HEK293 (cell line): ENCODE results near the gene SLC19A1.
A peak's percentile ranks its signal among the peaks of the same experiment; 100 is the strongest.

ENCODE experiments used
- CTCF ChIA-PET: fragments of 350-600 bp; formaldehyde crosslinking; extraction: SDS; loops from one replicate; lab custom pipeline; 2021; ENCODE audit warnings: antibody characterized with exemption; lab: Yijun Ruan, JAX
- POLR2A ChIA-PET: fragments of 300-600 bp; formaldehyde crosslinking; extraction: SDS; loops from one replicate; lab custom pipeline; 2020; ENCODE audit warnings: antibody characterized with exemption, inconsistent platforms; lab: Yijun Ruan, JAX
- H3K27ac ChIP-seq: fragments of 200-500 bp; sonication (Bioruptor generic); 2 replicates; pipeline ENCODE4 v1.5.1; 2014; ENCODE audit warnings: low read depth, low read length, control low read depth, inconsistent platforms; ENCODE audit errors: extremely low read depth
- H3K36me3 ChIP-seq, 2 experiments: fragments of 200-500 bp in 1 of 2; sonication (Bioruptor generic) in 1 of 2; 1 replicate in 1 of 2; 2 replicates in 1 of 2; pipeline ENCODE4 v1.5.1; 2014 to 2017; ENCODE audit warnings: inconsistent platforms in 2 of 2, low read length in 2 of 2; ENCODE audit not compliant: control insufficient read depth in 2 of 2, insufficient read depth in 1 of 2
- H3K4me1 ChIP-seq: fragments of 200-500 bp; sonication (Bioruptor generic); 2 replicates; pipeline ENCODE4 v1.5.1; 2014; ENCODE audit warnings: mild to moderate bottlenecking, low read length, inconsistent platforms; ENCODE audit not compliant: control insufficient read depth, insufficient read depth
- H3K4me3 ChIP-seq: 2 replicates; pipeline ENCODE4 v1.5.1; 2011; ENCODE audit warnings: low read depth, mild to moderate bottlenecking, control low read depth, low read length, moderate library complexity
- H3K9me3 ChIP-seq: fragments of 200-500 bp; sonication (Bioruptor generic); 2 replicates; pipeline ENCODE4 v1.5.1; 2014; ENCODE audit warnings: low read depth, low read length, inconsistent platforms; ENCODE audit not compliant: control insufficient read depth, insufficient read depth
- HOXA7 ChIP-seq: sonication (generic); formaldehyde crosslinking; IDR thresholded peaks from 2 replicates; pipeline ENCODE4 v1.8.1; 2022; ENCODE audit warnings: missing genetic modification reagents, borderline replicate concordance
- HOXC10 ChIP-seq: sonication (generic); formaldehyde crosslinking; IDR thresholded peaks from 2 replicates; pipeline ENCODE4 v1.8.1; 2023; ENCODE audit warnings: mild to moderate bottlenecking, missing genetic modification reagents
- HOXD13 ChIP-seq: sonication (generic); formaldehyde crosslinking; IDR thresholded peaks from 2 replicates; pipeline ENCODE4 v1.8.0; 2022; ENCODE audit warnings: missing genetic modification reagents, borderline replicate concordance
- IKZF3 ChIP-seq: fragments of 450-650 bp; IDR thresholded peaks from 2 replicates; pipeline ENCODE4 v1.5.0; 2018; ENCODE audit warnings: missing biosample characterization, mild to moderate bottlenecking, missing genetic modification characterization, moderate library complexity
- KLF7 ChIP-seq: fragments of 450-650 bp; formaldehyde crosslinking; IDR thresholded peaks from 2 replicates; pipeline ENCODE4 v1.5.1; 2016; ENCODE audit warnings: missing biosample characterization, missing genetic modification characterization, borderline replicate concordance
- MEIS1 ChIP-seq: sonication (generic); formaldehyde crosslinking; IDR thresholded peaks from 2 replicates; pipeline ENCODE4 v1.8.1; 2022; ENCODE audit warnings: missing genetic modification reagents, mild to moderate bottlenecking, borderline replicate concordance
- RBAK ChIP-seq: fragments of 450-650 bp; formaldehyde crosslinking; IDR thresholded peaks from 2 replicates; pipeline ENCODE4 v1.5.1; 2016; ENCODE audit warnings: missing biosample characterization, missing genetic modification characterization
- ZBTB17 ChIP-seq: fragments of 450-650 bp; formaldehyde crosslinking; IDR thresholded peaks from 2 replicates; pipeline ENCODE4 v1.5.1; 2016; ENCODE audit warnings: missing biosample characterization, missing genetic modification characterization
- ZEB2 ChIP-seq: fragments of 450-650 bp; formaldehyde crosslinking; IDR thresholded peaks from 2 replicates; pipeline ENCODE4 v1.5.1; 2016; ENCODE audit warnings: missing biosample characterization, missing genetic modification characterization
- ZFHX2 ChIP-seq: fragments of 450-650 bp; formaldehyde crosslinking; conservative IDR thresholded peaks from 2 replicates; pipeline ENCODE4 v1.5.1; 2016; ENCODE audit warnings: missing biosample characterization, missing genetic modification characterization
- ZFP3 ChIP-seq: fragments of 450-650 bp; formaldehyde crosslinking; IDR thresholded peaks from 2 replicates; pipeline ENCODE4 v1.5.1; 2016; ENCODE audit warnings: low read depth, missing biosample characterization, missing genetic modification characterization
- ZFP41 ChIP-seq: fragments of 450-650 bp; formaldehyde crosslinking; IDR thresholded peaks from 2 replicates; pipeline ENCODE4 v1.5.1; 2016; ENCODE audit warnings: missing biosample characterization, missing genetic modification characterization, borderline replicate concordance
- ZNF132 ChIP-seq: fragments of 450-650 bp; formaldehyde crosslinking; IDR thresholded peaks from 2 replicates; pipeline ENCODE4 v1.5.1; 2017; ENCODE audit warnings: missing biosample characterization, missing genetic modification characterization, borderline replicate concordance
- ZNF155 ChIP-seq: fragments of 450-650 bp; formaldehyde crosslinking; IDR thresholded peaks from 2 replicates; pipeline ENCODE4 v1.5.1; 2016; ENCODE audit warnings: missing biosample characterization, missing genetic modification characterization
- ZNF157 ChIP-seq: fragments of 450-650 bp; formaldehyde crosslinking; IDR thresholded peaks from 2 replicates; pipeline ENCODE4 v1.5.1; 2016; ENCODE audit warnings: missing biosample characterization, missing genetic modification characterization
- ZNF16 ChIP-seq: fragments of 450-650 bp; formaldehyde crosslinking; IDR thresholded peaks from 2 replicates; pipeline ENCODE4 v1.5.1; 2016; ENCODE audit warnings: low read depth, missing biosample characterization, missing genetic modification characterization
- ZNF175 ChIP-seq: fragments of 450-650 bp; formaldehyde crosslinking; IDR thresholded peaks from 2 replicates; pipeline ENCODE4 v1.5.1; 2016; ENCODE audit warnings: missing biosample characterization, missing genetic modification characterization
- ZNF221 ChIP-seq: fragments of 450-650 bp; formaldehyde crosslinking; IDR thresholded peaks from 2 replicates; pipeline ENCODE4 v1.5.1; 2017; ENCODE audit warnings: missing biosample characterization, missing genetic modification characterization, borderline replicate concordance
- ZNF24 ChIP-seq: fragments of 450-650 bp; formaldehyde crosslinking; IDR thresholded peaks from 2 replicates; pipeline ENCODE4 v1.5.1; 2016; ENCODE audit warnings: missing biosample characterization, missing genetic modification characterization
- ZNF324 ChIP-seq: fragments of 450-650 bp; formaldehyde crosslinking; IDR thresholded peaks from 2 replicates; pipeline ENCODE4 v1.5.1; 2016; ENCODE audit warnings: missing biosample characterization, missing genetic modification characterization
- ZNF549 ChIP-seq: fragments of 450-650 bp; IDR thresholded peaks from 2 replicates; pipeline ENCODE4 v1.5.1; 2018; ENCODE audit warnings: missing biosample characterization, missing genetic modification characterization, mild to moderate bottlenecking, inconsistent platforms, moderate library complexity
- ZNF621 ChIP-seq: fragments of 450-650 bp; formaldehyde crosslinking; IDR thresholded peaks from 2 replicates; pipeline ENCODE4 v1.5.1; 2017; ENCODE audit warnings: missing biosample characterization, missing genetic modification characterization
- ZNF626 ChIP-seq: fragments of 450-650 bp; sonication (Bioruptor Pico); formaldehyde crosslinking; IDR thresholded peaks from 2 replicates; pipeline ENCODE4 v1.5.1; 2018; ENCODE audit warnings: missing biosample characterization, missing genetic modification characterization, inconsistent platforms
- ZNF776 ChIP-seq: fragments of 450-650 bp; formaldehyde crosslinking; IDR thresholded peaks from 2 replicates; pipeline ENCODE4 v1.5.0; 2017; ENCODE audit warnings: missing biosample characterization, missing genetic modification characterization, borderline replicate concordance
- ZSCAN16 ChIP-seq: fragments of 450-650 bp; formaldehyde crosslinking; IDR thresholded peaks from 2 replicates; pipeline ENCODE4 v1.5.1; 2016; ENCODE audit warnings: missing biosample characterization, missing genetic modification characterization
- TF ChIP-seq, protein P1 (sequence below): fragments of 450-650 bp; formaldehyde crosslinking; IDR thresholded peaks from 2 replicates; pipeline ENCODE4 v1.5.1; 2016; ENCODE audit warnings: missing biosample characterization, missing genetic modification characterization, borderline replicate concordance
- TF ChIP-seq, protein P2 (sequence below): fragments of 450-650 bp; formaldehyde crosslinking; IDR thresholded peaks from 2 replicates; pipeline ENCODE4; 2016; ENCODE audit warnings: missing biosample characterization, missing genetic modification characterization
- TF ChIP-seq, protein P3 (sequence below): fragments of 450-650 bp; formaldehyde crosslinking; IDR thresholded peaks from 2 replicates; pipeline ENCODE4 v1.5.1; 2016; ENCODE audit warnings: missing biosample characterization, missing genetic modification characterization
- TF ChIP-seq, protein P4 (sequence below): fragments of 450-650 bp; formaldehyde crosslinking; IDR thresholded peaks from 2 replicates; pipeline ENCODE4 v1.5.1; 2016; ENCODE audit warnings: missing biosample characterization, missing genetic modification characterization

The SLC19A1 gene

DNA sequence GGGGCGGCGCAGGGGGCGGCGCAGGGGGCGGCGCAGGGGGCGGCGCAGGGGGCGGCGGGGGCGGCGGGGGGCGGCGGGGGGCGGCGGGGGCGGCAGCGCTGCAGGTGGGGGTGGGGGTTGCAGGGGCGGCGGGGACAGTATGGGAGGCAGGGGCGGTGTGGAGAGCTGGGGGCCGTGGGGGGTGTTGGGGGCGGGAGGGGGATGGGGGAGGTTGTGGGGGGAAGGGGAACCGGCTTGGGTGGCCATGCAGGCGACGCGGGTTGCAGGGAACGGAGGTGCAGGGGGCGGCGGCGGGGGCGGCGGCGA lies 13.0 kb upstream of the SLC19A1 start (continued):
- no peak for TF ChIP-seq ZNF626 (tag by site-specific recombination)
- TF ChIP-seq, all 188 proteins: peak for 0

DNA sequence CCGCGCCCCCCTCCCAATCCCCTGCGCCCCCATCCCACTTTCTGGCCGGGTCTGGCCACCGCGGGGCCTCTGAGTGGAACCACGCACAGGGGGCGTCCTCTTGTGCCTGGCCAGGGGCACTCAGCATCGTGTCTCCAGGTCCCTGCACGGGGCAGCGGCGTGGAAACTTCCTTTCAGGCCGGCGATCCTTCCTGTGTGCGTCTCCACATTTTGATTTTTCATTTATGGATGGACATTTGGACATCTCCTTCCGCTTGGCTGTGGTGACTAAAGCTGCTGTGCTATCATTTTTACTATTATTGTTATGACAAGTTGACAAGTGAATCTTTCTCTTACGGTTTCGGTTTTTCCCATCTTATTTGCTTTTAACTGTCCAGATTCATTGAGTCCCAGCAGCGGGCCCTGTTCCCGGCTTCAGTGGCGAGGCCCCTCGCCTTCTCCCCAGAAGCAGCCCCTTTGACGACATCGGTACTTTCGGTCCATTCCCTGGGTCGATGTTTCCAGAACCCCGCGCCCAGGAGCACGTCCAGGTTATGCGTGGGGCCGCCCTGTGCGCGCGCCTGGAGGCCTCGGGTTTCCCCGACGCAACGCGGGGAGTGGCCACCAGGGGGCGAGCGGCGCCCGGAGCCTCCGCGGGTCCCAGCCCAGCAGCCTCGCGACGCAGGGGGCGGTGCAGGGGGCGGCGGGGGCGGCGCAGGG lies 12.4 kb upstream of the SLC19A1 start:
- no peaks in the 10 kb centered on the region for H3K9me3 ChIP-seq
- peak overlapping the region; percentile 39; the same call in 1 of the 2 replicates for H3K27ac ChIP-seq
- H3K36me3 ChIP-seq: no peaks in the 10 kb centered on the region
- H3K4me1 ChIP-seq: peaks cover 6% of the 10 kb centered on the region; the same call in 1 of the 2 replicates
- POLR2A ChIA-PET: interaction anchor here (0.6 kb wide), 1 partner anchor 14 kb away, joined by 3 read pairs; no protein-coding TSS in a partner anchor
- H3K4me3 ChIP-seq: peak overlapping the region; percentile 30
- CTCF ChIA-PET: interaction anchor here (0.9 to 1.0 kb wide), 2 partner anchors 43 to 272 kb away, joined by 3 to 4 read pairs; no protein-coding TSS in a partner anchor
- peak; percentile 45 for TF ChIP-seq ZFHX2 (tag by site-specific recombination)
- TF ChIP-seq ZNF132 (tag by site-specific recombination): no peak
- no peak for TF ChIP-seq ZNF155 (tag by site-specific recombination)
- TF ChIP-seq ZNF157 (tag by site-specific recombination): no peak
- peak; percentile 45; the same call in 1 of the 2 replicates for TF ChIP-seq ZBTB17 (tag by site-specific recombination)
- no peak for TF ChIP-seq ZFP41 (tag by site-specific recombination)
- TF ChIP-seq HOXD13: no peak
- TF ChIP-seq, protein P1, sequence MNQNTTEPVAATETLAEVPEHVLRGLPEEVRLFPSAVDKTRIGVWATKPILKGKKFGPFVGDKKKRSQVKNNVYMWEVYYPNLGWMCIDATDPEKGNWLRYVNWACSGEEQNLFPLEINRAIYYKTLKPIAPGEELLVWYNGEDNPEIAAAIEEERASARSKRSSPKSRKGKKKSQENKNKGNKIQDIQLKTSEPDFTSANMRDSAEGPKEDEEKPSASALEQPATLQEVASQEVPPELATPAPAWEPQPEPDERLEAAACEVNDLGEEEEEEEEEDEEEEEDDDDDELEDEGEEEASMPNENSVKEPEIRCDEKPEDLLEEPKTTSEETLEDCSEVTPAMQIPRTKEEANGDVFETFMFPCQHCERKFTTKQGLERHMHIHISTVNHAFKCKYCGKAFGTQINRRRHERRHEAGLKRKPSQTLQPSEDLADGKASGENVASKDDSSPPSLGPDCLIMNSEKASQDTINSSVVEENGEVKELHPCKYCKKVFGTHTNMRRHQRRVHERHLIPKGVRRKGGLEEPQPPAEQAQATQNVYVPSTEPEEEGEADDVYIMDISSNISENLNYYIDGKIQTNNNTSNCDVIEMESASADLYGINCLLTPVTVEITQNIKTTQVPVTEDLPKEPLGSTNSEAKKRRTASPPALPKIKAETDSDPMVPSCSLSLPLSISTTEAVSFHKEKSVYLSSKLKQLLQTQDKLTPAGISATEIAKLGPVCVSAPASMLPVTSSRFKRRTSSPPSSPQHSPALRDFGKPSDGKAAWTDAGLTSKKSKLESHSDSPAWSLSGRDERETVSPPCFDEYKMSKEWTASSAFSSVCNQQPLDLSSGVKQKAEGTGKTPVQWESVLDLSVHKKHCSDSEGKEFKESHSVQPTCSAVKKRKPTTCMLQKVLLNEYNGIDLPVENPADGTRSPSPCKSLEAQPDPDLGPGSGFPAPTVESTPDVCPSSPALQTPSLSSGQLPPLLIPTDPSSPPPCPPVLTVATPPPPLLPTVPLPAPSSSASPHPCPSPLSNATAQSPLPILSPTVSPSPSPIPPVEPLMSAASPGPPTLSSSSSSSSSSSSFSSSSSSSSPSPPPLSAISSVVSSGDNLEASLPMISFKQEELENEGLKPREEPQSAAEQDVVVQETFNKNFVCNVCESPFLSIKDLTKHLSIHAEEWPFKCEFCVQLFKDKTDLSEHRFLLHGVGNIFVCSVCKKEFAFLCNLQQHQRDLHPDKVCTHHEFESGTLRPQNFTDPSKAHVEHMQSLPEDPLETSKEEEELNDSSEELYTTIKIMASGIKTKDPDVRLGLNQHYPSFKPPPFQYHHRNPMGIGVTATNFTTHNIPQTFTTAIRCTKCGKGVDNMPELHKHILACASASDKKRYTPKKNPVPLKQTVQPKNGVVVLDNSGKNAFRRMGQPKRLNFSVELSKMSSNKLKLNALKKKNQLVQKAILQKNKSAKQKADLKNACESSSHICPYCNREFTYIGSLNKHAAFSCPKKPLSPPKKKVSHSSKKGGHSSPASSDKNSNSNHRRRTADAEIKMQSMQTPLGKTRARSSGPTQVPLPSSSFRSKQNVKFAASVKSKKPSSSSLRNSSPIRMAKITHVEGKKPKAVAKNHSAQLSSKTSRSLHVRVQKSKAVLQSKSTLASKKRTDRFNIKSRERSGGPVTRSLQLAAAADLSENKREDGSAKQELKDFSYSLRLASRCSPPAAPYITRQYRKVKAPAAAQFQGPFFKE (tag by site-specific recombination): no peak
- no peak for TF ChIP-seq MEIS1 (CRISPR knock-in tag)
- no peak for TF ChIP-seq ZFP3
- TF ChIP-seq, protein P2, sequence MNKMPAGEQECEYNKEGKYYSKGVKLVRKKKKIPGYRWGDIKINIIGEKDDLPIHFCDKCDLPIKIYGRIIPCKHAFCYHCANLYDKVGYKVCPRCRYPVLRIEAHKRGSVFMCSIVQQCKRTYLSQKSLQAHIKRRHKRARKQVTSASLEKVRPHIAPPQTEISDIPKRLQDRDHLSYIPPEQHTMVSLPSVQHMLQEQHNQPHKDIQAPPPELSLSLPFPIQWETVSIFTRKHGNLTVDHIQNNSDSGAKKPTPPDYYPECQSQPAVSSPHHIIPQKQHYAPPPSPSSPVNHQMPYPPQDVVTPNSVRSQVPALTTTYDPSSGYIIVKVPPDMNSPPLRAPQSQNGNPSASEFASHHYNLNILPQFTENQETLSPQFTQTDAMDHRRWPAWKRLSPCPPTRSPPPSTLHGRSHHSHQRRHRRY (tag by site-specific recombination): no peak
- TF ChIP-seq, protein P3, sequence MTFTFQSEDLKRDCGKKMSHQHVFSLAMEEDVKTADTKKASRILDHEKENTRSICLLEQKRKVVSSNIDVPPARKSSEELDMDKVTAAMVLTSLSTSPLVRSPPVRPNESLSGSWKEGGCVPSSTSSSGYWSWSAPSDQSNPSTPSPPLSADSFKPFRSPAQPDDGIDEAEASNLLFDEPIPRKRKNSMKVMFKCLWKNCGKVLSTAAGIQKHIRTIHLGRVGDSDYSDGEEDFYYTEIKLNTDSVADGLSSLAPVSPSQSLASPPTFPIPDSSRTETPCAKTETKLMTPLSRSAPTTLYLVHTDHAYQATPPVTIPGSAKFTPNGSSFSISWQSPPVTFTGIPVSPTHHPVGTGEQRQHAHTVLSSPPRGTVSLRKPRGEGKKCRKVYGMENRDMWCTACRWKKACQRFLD (tag by site-specific recombination): no peak
- no peak for TF ChIP-seq ZNF16 (tag by site-specific recombination)
- TF ChIP-seq ZNF324: 0 out of 2 replicates have a peak, but pooled peaks have one; percentile 75
- TF ChIP-seq ZNF221 (tag by site-specific recombination): no peak
- no peak for TF ChIP-seq HOXA7
- TF ChIP-seq ZNF24 (tag by site-specific recombination): no peak
- TF ChIP-seq ZSCAN16 (tag by site-specific recombination): no peak
- TF ChIP-seq KLF7: no peak
- peak; percentile 100 for TF ChIP-seq ZNF549 (tag by site-specific recombination)
- no peak for TF ChIP-seq ZNF776 (tag by site-specific recombination)
- TF ChIP-seq ZNF175: no peak
- TF ChIP-seq ZNF621 (tag by site-specific recombination): no peak
- no peak for TF ChIP-seq RBAK (tag by site-specific recombination)
- TF ChIP-seq, protein P4, sequence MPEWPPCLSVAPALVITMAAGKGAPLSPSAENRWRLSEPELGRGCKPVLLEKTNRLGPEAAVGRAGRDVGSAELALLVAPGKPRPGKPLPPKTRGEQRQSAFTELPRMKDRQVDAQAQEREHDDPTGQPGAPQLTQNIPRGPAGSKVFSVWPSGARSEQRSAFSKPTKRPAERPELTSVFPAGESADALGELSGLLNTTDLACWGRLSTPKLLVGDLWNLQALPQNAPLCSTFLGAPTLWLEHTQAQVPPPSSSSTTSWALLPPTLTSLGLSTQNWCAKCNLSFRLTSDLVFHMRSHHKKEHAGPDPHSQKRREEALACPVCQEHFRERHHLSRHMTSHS (tag by site-specific recombination): no peak
- peak; percentile 61; the same call in 1 of the 2 replicates for TF ChIP-seq ZEB2 (tag by site-specific recombination)
- no peak for TF ChIP-seq IKZF3 (tag by site-specific recombination)
- TF ChIP-seq HOXC10 (CRISPR knock-in tag): no peak
